Mesenchymal stem cell (in vitro differentiated cells and primary cell): Measurements from ENCODE around the gene C13orf46.
"Not testable (repeated sequence)": the region's sequence is repeated elsewhere in the genome, so short reads cannot be mapped to it uniquely, and the experiment has no call there.

Experiments
- DNase-seq: peaks from one replicate; pipeline ENCODE4 v3.0.0-alpha.2; 2013
- H2AFZ ChIP-seq: one replicate; pipeline ENCODE4 v1.6.1; 2013; ENCODE audit warnings: low read depth, mild to moderate bottlenecking, control low read depth, inconsistent platforms, low read length, moderate library complexity
- H2AK5ac ChIP-seq: 2 replicates; pipeline ENCODE4 v1.6.1; 2013; ENCODE audit warnings: low read length, moderate library complexity, mild to moderate bottlenecking, inconsistent platforms; ENCODE audit not compliant: severe bottlenecking
- H2BK120ac ChIP-seq: one replicate; pipeline ENCODE4 v1.6.1; 2013; ENCODE audit warnings: low read depth, mild to moderate bottlenecking, inconsistent platforms, low read length, moderate library complexity
- H2BK12ac ChIP-seq, 2 experiments: one replicate each; pipeline ENCODE4 v1.6.1; 2013; ENCODE audit warnings: inconsistent platforms in 2 of 2, low read length in 2 of 2, mild to moderate bottlenecking in 2 of 2, moderate library complexity in 2 of 2, control low read depth in 1 of 2
- H2BK15ac ChIP-seq: one replicate; pipeline ENCODE4 v1.6.1; 2013; ENCODE audit warnings: mild to moderate bottlenecking, low read depth, inconsistent platforms; ENCODE audit not compliant: poor library complexity, severe bottlenecking
- H2BK5ac ChIP-seq: 2 replicates; pipeline ENCODE4 v1.6.1; 2013; ENCODE audit warnings: low read depth, mild to moderate bottlenecking, low read length, control low read depth, inconsistent platforms; ENCODE audit not compliant: poor library complexity, severe bottlenecking
- H3K14ac ChIP-seq, 2 experiments: one replicate each; pipeline ENCODE4 v1.6.1; 2013; ENCODE audit warnings: inconsistent platforms in 2 of 2, low read length in 2 of 2, control low read depth in 1 of 2, mild to moderate bottlenecking in 1 of 2, moderate library complexity in 1 of 2
- H3K18ac ChIP-seq, 2 experiments: one replicate each; pipeline ENCODE4 v1.6.1; 2013; ENCODE audit warnings: inconsistent platforms in 2 of 2, low read length in 2 of 2, control low read depth in 1 of 2, low read depth in 1 of 2, mild to moderate bottlenecking in 1 of 2
- H3K23ac ChIP-seq, 2 experiments: one replicate each; pipeline ENCODE4 v1.6.1; 2013; ENCODE audit warnings: inconsistent platforms in 2 of 2, low read length in 2 of 2, mild to moderate bottlenecking in 2 of 2, moderate library complexity in 2 of 2, control low read depth in 1 of 2
- H3K27ac ChIP-seq: 2 replicates; pipeline ENCODE4 v1.5.1; 2013; ENCODE audit warnings: mild to moderate bottlenecking, moderate library complexity, low read length, control low read depth, inconsistent platforms; ENCODE audit not compliant: poor library complexity, severe bottlenecking
- H3K27me3 ChIP-seq, 2 experiments: 2 replicates each; pipeline versions ENCODE4 v1.6.1 to v1.7.0; 2013; ENCODE audit warnings: low read length in 2 of 2, mild to moderate bottlenecking in 2 of 2, moderate library complexity in 2 of 2, control low read depth in 1 of 2, inconsistent platforms in 1 of 2; ENCODE audit not compliant: control insufficient read depth in 1 of 2, insufficient read depth in 1 of 2
- H3K36me3 ChIP-seq, 2 experiments: 2 replicates each; pipeline versions ENCODE4 v1.6.1 to v1.7.0; 2013; ENCODE audit warnings: low read length in 2 of 2, control low read depth in 1 of 2, inconsistent platforms in 1 of 2, low read depth in 1 of 2, mild to moderate bottlenecking in 1 of 2; ENCODE audit not compliant: insufficient read depth in 2 of 2, control insufficient read depth in 1 of 2
- H3K4ac ChIP-seq, 2 experiments: one replicate each; pipeline ENCODE4 v1.6.1; 2013; ENCODE audit warnings: inconsistent platforms in 2 of 2, low read length in 2 of 2, mild to moderate bottlenecking in 2 of 2, moderate library complexity in 2 of 2, control low read depth in 1 of 2, low read depth in 1 of 2
- H3K4me1 ChIP-seq: 2 replicates; pipeline ENCODE4 v1.6.1; 2013; ENCODE audit warnings: low read depth, low read length, control low read depth; ENCODE audit not compliant: control insufficient read depth, insufficient read depth
- H3K4me2 ChIP-seq: 2 replicates; pipeline ENCODE4 v1.6.1; 2013; ENCODE audit warnings: low read length, mild to moderate bottlenecking, inconsistent platforms; ENCODE audit not compliant: poor library complexity, severe bottlenecking
- H3K4me3 ChIP-seq, 2 experiments: 2 replicates each; pipeline versions ENCODE4 v1.5.1 to v1.7.0; 2013; ENCODE audit warnings: low read length in 2 of 2, mild to moderate bottlenecking in 2 of 2, control low read depth in 1 of 2, low read depth in 1 of 2; ENCODE audit not compliant: insufficient read depth in 1 of 2
- H3K79me1 ChIP-seq: replicated peaks from 2 replicates; pipeline ENCODE4 v1.6.1; 2013; ENCODE audit warnings: mild to moderate bottlenecking, control low read depth, low read length, inconsistent platforms; ENCODE audit not compliant: poor library complexity, severe bottlenecking
- H3K9ac ChIP-seq: 2 replicates; pipeline ENCODE4 v1.7.0; 2013; ENCODE audit warnings: mild to moderate bottlenecking, low read length, moderate library complexity
- H3K9me3 ChIP-seq: 2 replicates; pipeline ENCODE4 v1.7.0; 2013; ENCODE audit warnings: mild to moderate bottlenecking, low read length; ENCODE audit not compliant: control insufficient read depth
- H4K8ac ChIP-seq: one replicate; pipeline ENCODE4 v1.6.1; 2013; ENCODE audit warnings: inconsistent platforms, mild to moderate bottlenecking, low read length, moderate library complexity
- H4K91ac ChIP-seq: one replicate; pipeline ENCODE4 v1.6.1; 2013; ENCODE audit warnings: mild to moderate bottlenecking, low read length, inconsistent platforms
- WGBS: methylation state at CpG from one replicate; pipeline ENCODE4 v1.1.7; 2013; ENCODE audit warnings: mixed read lengths; 5-methylcytosine and 5-hydroxymethylcytosine counted together

The C13orf46 gene

DNA sequence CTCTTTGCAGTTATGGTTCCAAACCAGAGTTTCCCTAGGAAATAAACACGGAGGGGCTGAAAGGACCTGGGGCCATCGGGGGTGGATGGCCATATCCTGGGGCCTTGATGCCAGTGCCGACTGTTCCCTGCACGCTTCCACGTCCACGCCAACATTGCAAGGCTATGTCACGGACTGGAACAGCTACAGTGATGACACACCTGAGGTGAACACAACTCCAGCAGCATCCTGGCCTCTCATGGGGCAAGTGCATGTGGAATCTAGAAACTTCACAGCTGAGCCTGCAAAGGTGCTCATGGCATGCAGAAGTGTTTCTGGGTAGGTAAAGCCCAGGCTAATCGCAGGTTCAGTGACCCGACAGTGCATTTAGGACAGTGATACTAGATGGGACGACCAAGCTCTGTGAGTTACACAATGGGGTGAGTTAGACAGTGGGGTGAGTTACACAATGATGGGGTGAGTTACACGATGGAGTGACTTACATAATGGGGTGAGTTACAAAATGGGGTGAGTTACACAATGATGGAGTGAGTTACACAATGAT, 58.0 kb downstream of the C13orf46 start:
- no peak overlapping the region for H2BK15ac ChIP-seq
- no peak overlapping the region for H2AFZ ChIP-seq
- DNase-seq = no peak
- H3K27me3 ChIP-seq = peaks cover 0 to 4% of the 10 kb centered on the region in 2 experiments
- H2BK5ac ChIP-seq = no peak overlapping the region
- no peaks in the 10 kb centered on the region for H3K79me1 ChIP-seq
- H3K18ac ChIP-seq = no peak overlapping the region
- H3K36me3 ChIP-seq = peaks cover 0 to 8% of the 10 kb centered on the region in 2 experiments
- no peak overlapping the region for H2BK12ac ChIP-seq
- no peak overlapping the region for H3K23ac ChIP-seq
- 95% methylated on average over 11 of the region's 11 CpGs for WGBS
- peaks cover 11% of the 10 kb centered on the region for H3K4me1 ChIP-seq
- H3K9me3 ChIP-seq = peaks cover 33% of the 10 kb centered on the region
- no peak overlapping the region for H3K4me2 ChIP-seq
- no peak overlapping the region for H4K8ac ChIP-seq
- H2AK5ac ChIP-seq = no peak overlapping the region
- H3K9ac ChIP-seq = no peak overlapping the region
- peak overlapping the region in 1 of 2 experiments; percentile 16 for H3K4me3 ChIP-seq
- no peak overlapping the region for H3K14ac ChIP-seq
- H3K4ac ChIP-seq = no peak overlapping the region
- H2BK120ac ChIP-seq = no peak overlapping the region
- no peak overlapping the region for H4K91ac ChIP-seq
- H3K27ac ChIP-seq = no peak overlapping the region

- H2BK12ac ChIP-seq = peak overlapping the region; percentile 59 to 81
- 81% methylated on average over 21 of the region's 21 CpGs for WGBS
These were observed 58.7 kb downstream of the C13orf46 start for GRCh38 chr13:113915012-113915763.

DNA sequence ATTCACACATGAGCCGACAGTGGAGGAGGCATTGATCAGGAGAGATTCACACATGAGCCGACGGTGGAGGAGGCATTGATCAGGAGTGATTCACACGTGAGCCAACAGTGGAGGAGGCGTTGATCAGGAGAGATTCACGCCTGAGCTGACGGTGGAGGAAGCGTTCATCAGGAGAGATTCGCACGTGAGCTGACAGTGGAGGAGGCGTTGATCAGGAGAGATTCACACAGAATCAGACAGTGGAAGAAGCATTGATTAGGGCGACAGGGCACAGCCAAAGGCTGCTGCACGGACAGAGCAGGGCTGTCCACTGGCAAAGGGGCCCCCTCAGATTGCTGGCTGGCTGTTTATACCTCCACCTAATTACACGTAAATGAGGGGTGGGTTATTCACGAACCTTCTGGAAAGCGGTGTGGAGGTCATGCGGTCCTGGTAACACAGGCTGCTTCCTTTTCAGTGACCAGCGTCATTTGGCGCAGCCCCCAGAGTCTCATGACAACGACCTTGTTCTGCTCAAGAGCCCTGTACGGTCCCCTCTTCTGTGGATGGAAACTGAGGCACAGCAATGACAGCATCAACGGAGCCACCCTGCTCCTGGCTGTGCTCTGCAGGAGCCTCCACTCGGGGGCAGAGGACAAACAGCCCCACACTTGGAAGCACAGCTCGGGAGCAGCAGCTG, 59.4 kb downstream of the C13orf46 start:
- peak overlapping the region; percentile 3 for H4K91ac ChIP-seq
- H3K18ac ChIP-seq = no peak overlapping the region
- H3K36me3 ChIP-seq = peaks cover 0 to 8% of the 10 kb centered on the region in 2 experiments
- no peak overlapping the region for H3K4ac ChIP-seq
- no peak overlapping the region for H3K23ac ChIP-seq
- H3K4me3 ChIP-seq = peak overlapping the region in 1 of 2 experiments; percentile 21
- H2AK5ac ChIP-seq = no peak overlapping the region
- H3K79me1 ChIP-seq = no peaks in the 10 kb centered on the region
- no peak overlapping the region for H3K4me2 ChIP-seq
- peaks cover 33% of the 10 kb centered on the region for H3K9me3 ChIP-seq
- H3K4me1 ChIP-seq = peaks cover 6% of the 10 kb centered on the region
- no peak overlapping the region for H2BK15ac ChIP-seq
- WGBS = 92% methylated on average over 24 of the region's 24 CpGs
- H3K14ac ChIP-seq = peak overlapping the region in 1 of 2 experiments; percentile 35
- H2AFZ ChIP-seq = no peak overlapping the region
- H3K27me3 ChIP-seq = peaks cover 0 to 4% of the 10 kb centered on the region in 2 experiments
- H4K8ac ChIP-seq = no peak overlapping the region
- H3K9ac ChIP-seq = no peak overlapping the region
- H2BK120ac ChIP-seq = peak overlapping the region; percentile 15
- no peak for DNase-seq
- H2BK12ac ChIP-seq = peak overlapping the region; percentile 7 to 59
- no peak overlapping the region for H2BK5ac ChIP-seq
- no peak overlapping the region for H3K27ac ChIP-seq

More at GRCh38 chr13:113915012-113915763, 58.7 kb downstream of the C13orf46 start:
- peak overlapping the region; percentile 15 for H2BK120ac ChIP-seq
- peak overlapping the region in 1 of 2 experiments; percentile 18 for H3K18ac ChIP-seq
- no peak overlapping the region for H3K27ac ChIP-seq
- peaks cover 0 to 8% of the 10 kb centered on the region in 2 experiments for H3K36me3 ChIP-seq
- H3K27me3 ChIP-seq = peaks cover 0 to 4% of the 10 kb centered on the region in 2 experiments
- DNase-seq = no peak
- no peak overlapping the region for H3K4me2 ChIP-seq
- peaks cover 33% of the 10 kb centered on the region for H3K9me3 ChIP-seq
- H3K4ac ChIP-seq = peak overlapping the region in 1 of 2 experiments; percentile 71
- H2AK5ac ChIP-seq = no peak overlapping the region
- no peaks in the 10 kb centered on the region for H3K79me1 ChIP-seq
- H2BK15ac ChIP-seq = no peak overlapping the region
- H3K23ac ChIP-seq = no peak overlapping the region
- H2AFZ ChIP-seq = no peak overlapping the region
- peak overlapping the region in 1 of 2 experiments; percentile 91 for H3K14ac ChIP-seq
- no peak overlapping the region for H4K8ac ChIP-seq
- H4K91ac ChIP-seq = peak overlapping the region; percentile 43
- no peak overlapping the region for H3K9ac ChIP-seq
- H2BK5ac ChIP-seq = no peak overlapping the region
- peaks cover 11% of the 10 kb centered on the region for H3K4me1 ChIP-seq
- H3K4me3 ChIP-seq = no peak overlapping the region

DNA sequence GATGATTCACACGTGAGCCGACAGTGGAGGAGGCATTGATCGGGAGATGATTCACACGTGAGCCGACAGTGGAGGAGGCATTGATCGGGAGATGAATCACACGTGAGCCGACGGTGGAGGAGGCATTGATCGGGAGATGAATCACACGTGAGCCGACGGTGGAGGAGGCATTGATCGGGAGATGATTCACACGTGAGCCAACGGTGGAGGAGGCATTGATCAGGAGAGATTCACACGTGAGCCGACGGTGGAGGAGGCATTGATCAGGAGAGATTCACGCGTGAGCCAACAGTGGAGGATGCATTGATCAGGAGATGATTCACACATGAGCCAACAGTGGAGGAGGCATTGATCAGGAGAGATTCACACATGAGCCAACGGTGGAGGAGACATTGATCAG, 60.0 kb downstream of the C13orf46 start:
- WGBS = 94% methylated on average over 22 of the region's 22 CpGs
- H3K9ac ChIP-seq, H3K23ac ChIP-seq, H3K27me3 ChIP-seq, H3K4me3 ChIP-seq, H3K4me1 ChIP-seq, H2BK15ac ChIP-seq, H3K18ac ChIP-seq, H3K4ac ChIP-seq, H2AFZ ChIP-seq, H2BK5ac ChIP-seq, DNase-seq, H3K14ac ChIP-seq, H3K79me1 ChIP-seq, H2BK120ac ChIP-seq, H3K4me2 ChIP-seq, H3K36me3 ChIP-seq, H4K8ac ChIP-seq, H4K91ac ChIP-seq, H2AK5ac ChIP-seq, H3K27ac ChIP-seq: not testable (repeated sequence)
- H3K9me3 ChIP-seq = peaks cover 33% of the 10 kb centered on the region
- peak overlapping the region; percentile 7 to 59 for H2BK12ac ChIP-seq
